K562 (cell line): ENCODE data around the gene EFCAB5. TPM values are rescaled to one million over a fixed set of nuclear protein-coding genes. Genes with fewer than 3 reads are reported as not detected.

Source experiments
- BRD4 ChIP-seq: fragments of 200-600 bp; sonication (generic); IDR thresholded peaks from 2 replicates; pipeline ENCODE4 v1.6.1; 2017; ENCODE audit warnings: inconsistent platforms
- EHMT2 ChIP-seq: fragments of 450-650 bp; IDR thresholded peaks from 2 replicates; pipeline ENCODE4 v1.6.1; 2018; ENCODE audit warnings: antibody characterized with exemption
- FOXK2 ChIP-seq, 2 experiments: fragments of 450-650 bp; IDR thresholded peaks in 1 of 2; conservative IDR thresholded peaks in 1 of 2; 2 replicates each; pipeline ENCODE4 v1.6.1; 2016; ENCODE audit warnings: low read depth in 2 of 2, mild to moderate bottlenecking in 1 of 2
- JUN ChIP-seq, 2 experiments: sonication (generic) in 1 of 2; formaldehyde crosslinking in 1 of 2; IDR thresholded peaks; 2 replicates each; pipeline versions ENCODE4 v1.6.1 to v1.8.0; 2012 to 2022; ENCODE audit warnings: borderline replicate concordance in 2 of 2, mild to moderate bottlenecking in 2 of 2, improper control_type of control experiment in 1 of 2, low read depth in 1 of 2, low read length in 1 of 2, missing genetic modification reagents in 1 of 2
- L3MBTL2 ChIP-seq: fragments of 450-650 bp; IDR thresholded peaks from 2 replicates; pipeline ENCODE4 v1.6.1; 2016; ENCODE audit warnings: mild to moderate bottlenecking, moderate library complexity
- MAFG ChIP-seq: fragments of 450-650 bp; conservative IDR thresholded peaks from 2 replicates; pipeline ENCODE4 v1.6.1; 2016; ENCODE audit warnings: missing genetic modification characterization, missing compliant biosample characterization
- MCM2 ChIP-seq: fragments of 450-650 bp; IDR thresholded peaks from 2 replicates; pipeline ENCODE4 v1.6.1; 2017; ENCODE audit warnings: low read depth, mild to moderate bottlenecking
- POLR2B ChIP-seq: fragments of 450-650 bp; IDR thresholded peaks from 2 replicates; pipeline ENCODE4 v1.6.1; 2018; ENCODE audit warnings: low read depth; ENCODE audit not compliant: partially characterized antibody
- POLR2H ChIP-seq: IDR thresholded peaks from 2 replicates; pipeline ENCODE4 v1.6.1; 2016; ENCODE audit warnings: missing genetic modification characterization, low read depth, mild to moderate bottlenecking, control low read depth, missing compliant biosample characterization, moderate library complexity
- PTTG1 ChIP-seq: fragments of 450-650 bp; IDR thresholded peaks from 2 replicates; pipeline ENCODE4 v1.6.1; 2016; ENCODE audit warnings: low read depth, mild to moderate bottlenecking, missing genetic modification characterization, missing compliant biosample characterization
- SREBF2 ChIP-seq: sonication (generic); formaldehyde crosslinking; IDR thresholded peaks from 2 replicates; pipeline ENCODE4 v1.4.0; 2020; ENCODE audit warnings: mild to moderate bottlenecking, missing genetic modification reagents
- STAT5B ChIP-seq: fragments of 250-450 bp; sonication (Bioruptor Pico); IDR thresholded peaks from 2 replicates; pipeline ENCODE4 v1.8.0; 2021; ENCODE audit warnings: mild to moderate bottlenecking, inconsistent platforms
- ZFP1 ChIP-seq: fragments of 450-650 bp; formaldehyde crosslinking; IDR thresholded peaks from 2 replicates; pipeline ENCODE4 v1.4.0; 2020; ENCODE audit warnings: mild to moderate bottlenecking, mixed read lengths
- ZKSCAN8 ChIP-seq: fragments of 200-800 bp; sonication (Bioruptor generic); IDR thresholded peaks from 2 replicates; pipeline ENCODE4 v1.6.1; 2016; ENCODE audit warnings: missing genetic modification characterization, missing compliant biosample characterization
- ZNF3 ChIP-seq: fragments of 250-450 bp; sonication (Bioruptor Pico); IDR thresholded peaks from 2 replicates; pipeline ENCODE4 v1.5.0; 2021; ENCODE audit warnings: mild to moderate bottlenecking, moderate library complexity
- polyA plus RNA-seq, 8 experiments: library from polyadenylated mRNA; depleted of rRNA in 4 of 8; stranded (reverse) in 5 of 8; unstranded in 3 of 8; fragments of >200 nt; fragmentation: Nextera tagmentation in 2 of 8; fragmentation: Illumina TruSeq in 1 of 8; extraction: Ambion mirVana in 2 of 8; extraction: Trizol in 1 of 8; gene quantifications; 2 replicates each; pipeline versions ENCODE4 v1.2.1 to v1.2.3, GENCODE V29; 2011 to 2014; ENCODE audit warnings: inconsistent platforms in 1 of 8, missing spikeins in 1 of 8
- total RNA-seq, 7 experiments: library from RNA; depleted of rRNA in 6 of 7; stranded (reverse); fragments of >200 nt in 6 of 7; fragmentation: Illumina TruSeq in 2 of 7; extraction: Trizol in 2 of 7; gene quantifications; 2 replicates each; pipeline versions ENCODE4 v1.2.1 to v1.2.3, GENCODE V29; 2011 to 2021; ENCODE audit warnings: low replicate concordance in 1 of 7
- TF ChIP-seq, protein P1 (sequence below): fragments of 250-450 bp; sonication (Bioruptor Pico); IDR thresholded peaks from 2 replicates; pipeline ENCODE4 v1.8.0; 2022; ENCODE audit warnings: moderate library complexity, mild to moderate bottlenecking, inconsistent platforms
- TF ChIP-seq, protein P2 (sequence below): fragments of 450-650 bp; IDR thresholded peaks from 2 replicates; pipeline ENCODE4 v1.6.1; 2016; ENCODE audit warnings: borderline replicate concordance
- TF ChIP-seq, protein P3 (sequence below): fragments of 250-450 bp; sonication (Bioruptor Pico); IDR thresholded peaks from 2 replicates; pipeline ENCODE4 v1.8.0; 2021; ENCODE audit warnings: moderate library complexity, mild to moderate bottlenecking, inconsistent platforms
- TF ChIP-seq, protein P4 (sequence below): fragments of 450-650 bp; IDR thresholded peaks from 2 replicates; pipeline ENCODE4 v1.6.1; 2016; ENCODE audit warnings: missing biosample characterization, missing genetic modification characterization

EFCAB5 gene
- total and polyA plus RNA-seq, 9 of the 15 experiments (the other 6 are each of a cell fraction or from before 2014, with no cell fraction given) = 0.06 to 0.11 TPM; not detected in 7

DNA sequence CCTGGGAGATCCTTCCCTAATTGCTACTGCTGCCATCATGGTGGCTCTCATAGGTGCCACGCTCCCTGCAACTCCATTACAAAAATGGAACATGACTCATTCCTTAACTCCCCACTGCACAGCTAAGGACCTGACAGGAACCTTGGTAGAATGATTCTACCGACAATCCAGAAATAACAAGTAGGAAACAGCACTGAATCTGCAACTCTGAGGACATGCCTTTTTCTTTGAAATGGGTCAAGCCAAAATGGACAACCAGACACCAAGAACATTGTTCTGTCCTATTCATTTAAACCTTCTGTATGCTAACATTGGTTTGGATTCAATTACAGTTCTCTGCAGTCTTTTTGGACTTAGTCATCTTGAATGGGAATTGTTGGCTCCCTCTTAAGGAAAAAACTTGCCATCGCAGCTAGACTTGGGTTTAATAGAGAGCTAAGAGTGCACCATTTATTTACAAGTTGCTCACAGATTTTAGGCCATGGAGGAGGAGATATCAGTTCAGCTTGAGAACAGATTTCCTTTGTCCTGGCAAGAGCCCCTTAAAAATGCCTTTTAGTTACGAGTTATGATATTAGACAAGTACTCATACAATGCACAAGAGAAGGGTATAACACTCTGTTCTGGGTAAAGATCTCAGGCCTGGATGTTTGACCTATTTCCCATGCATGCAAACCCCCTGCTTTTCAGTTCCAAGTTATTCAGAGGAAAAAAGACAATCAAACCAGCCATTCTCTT, 154.2 kb downstream of the EFCAB5 start (continued):
- TF ChIP-seq ZNF3 (CRISPR knock-in tag) = no peak
- TF ChIP-seq MAFG = 0 out of 2 replicates have a peak, but pooled peaks have one; percentile 35
- TF ChIP-seq, protein P1, sequence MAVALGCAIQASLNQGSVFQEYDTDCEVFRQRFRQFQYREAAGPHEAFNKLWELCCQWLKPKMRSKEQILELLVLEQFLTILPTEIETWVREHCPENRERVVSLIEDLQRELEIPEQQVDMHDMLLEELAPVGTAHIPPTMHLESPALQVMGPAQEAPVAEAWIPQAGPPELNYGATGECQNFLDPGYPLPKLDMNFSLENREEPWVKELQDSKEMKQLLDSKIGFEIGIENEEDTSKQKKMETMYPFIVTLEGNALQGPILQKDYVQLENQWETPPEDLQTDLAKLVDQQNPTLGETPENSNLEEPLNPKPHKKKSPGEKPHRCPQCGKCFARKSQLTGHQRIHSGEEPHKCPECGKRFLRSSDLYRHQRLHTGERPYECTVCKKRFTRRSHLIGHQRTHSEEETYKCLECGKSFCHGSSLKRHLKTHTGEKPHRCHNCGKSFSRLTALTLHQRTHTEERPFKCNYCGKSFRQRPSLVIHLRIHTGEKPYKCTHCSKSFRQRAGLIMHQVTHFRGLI (CRISPR knock-in tag) = no peak
- no peak for TF ChIP-seq PTTG1 (tag)
- no peak for TF ChIP-seq POLR2H (tag)
- no peak for TF ChIP-seq ZKSCAN8 (CRISPR knock-in tag)
- TF ChIP-seq, protein P2, sequence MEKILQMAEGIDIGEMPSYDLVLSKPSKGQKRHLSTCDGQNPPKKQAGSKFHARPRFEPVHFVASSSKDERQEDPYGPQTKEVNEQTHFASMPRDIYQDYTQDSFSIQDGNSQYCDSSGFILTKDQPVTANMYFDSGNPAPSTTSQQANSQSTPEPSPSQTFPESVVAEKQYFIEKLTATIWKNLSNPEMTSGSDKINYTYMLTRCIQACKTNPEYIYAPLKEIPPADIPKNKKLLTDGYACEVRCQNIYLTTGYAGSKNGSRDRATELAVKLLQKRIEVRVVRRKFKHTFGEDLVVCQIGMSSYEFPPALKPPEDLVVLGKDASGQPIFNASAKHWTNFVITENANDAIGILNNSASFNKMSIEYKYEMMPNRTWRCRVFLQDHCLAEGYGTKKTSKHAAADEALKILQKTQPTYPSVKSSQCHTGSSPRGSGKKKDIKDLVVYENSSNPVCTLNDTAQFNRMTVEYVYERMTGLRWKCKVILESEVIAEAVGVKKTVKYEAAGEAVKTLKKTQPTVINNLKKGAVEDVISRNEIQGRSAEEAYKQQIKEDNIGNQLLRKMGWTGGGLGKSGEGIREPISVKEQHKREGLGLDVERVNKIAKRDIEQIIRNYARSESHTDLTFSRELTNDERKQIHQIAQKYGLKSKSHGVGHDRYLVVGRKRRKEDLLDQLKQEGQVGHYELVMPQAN = no peak
- TF ChIP-seq JUN (IDR thresholded peaks at IDR 0.05; ENCODE audit: borderline replicate concordance, low read depth, low read length) = peak; percentile 82
- TF ChIP-seq JUN (CRISPR knock-in tag; IDR thresholded peaks at IDR 0.05; ENCODE audit: borderline replicate concordance) = no peak
- no peak for TF ChIP-seq POLR2B
- TF ChIP-seq STAT5B (CRISPR knock-in tag) = no peak
- no peak for TF ChIP-seq MCM2
- TF ChIP-seq EHMT2 = peak; percentile 24; the same call in 1 of the 2 replicates
- no peak for TF ChIP-seq SREBF2 (CRISPR knock-in tag)
- TF ChIP-seq, protein P3, sequence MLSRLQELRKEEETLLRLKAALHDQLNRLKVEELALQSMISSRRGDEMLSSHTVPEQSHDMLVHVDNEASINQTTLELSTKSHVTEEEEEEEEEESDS (CRISPR knock-in tag) = no peak
- no peak for TF ChIP-seq BRD4
- 0 out of 4 replicates have a peak, but pooled peaks of 1 of the 2 experiments have one; percentile 4 for TF ChIP-seq FOXK2 (conservative IDR thresholded peaks at IDR 0.05 in 1 of 2, IDR thresholded peaks at IDR 0.05 in 1 of 2; ENCODE audit: low read depth in 2 of 2)
- TF ChIP-seq ZFP1 (CRISPR knock-in tag) = no peak
- TF ChIP-seq, protein P4, sequence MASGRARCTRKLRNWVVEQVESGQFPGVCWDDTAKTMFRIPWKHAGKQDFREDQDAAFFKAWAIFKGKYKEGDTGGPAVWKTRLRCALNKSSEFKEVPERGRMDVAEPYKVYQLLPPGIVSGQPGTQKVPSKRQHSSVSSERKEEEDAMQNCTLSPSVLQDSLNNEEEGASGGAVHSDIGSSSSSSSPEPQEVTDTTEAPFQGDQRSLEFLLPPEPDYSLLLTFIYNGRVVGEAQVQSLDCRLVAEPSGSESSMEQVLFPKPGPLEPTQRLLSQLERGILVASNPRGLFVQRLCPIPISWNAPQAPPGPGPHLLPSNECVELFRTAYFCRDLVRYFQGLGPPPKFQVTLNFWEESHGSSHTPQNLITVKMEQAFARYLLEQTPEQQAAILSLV = no peak
- 0 out of 2 replicates have a peak, but pooled peaks have one; percentile 19 for TF ChIP-seq L3MBTL2
